HCT116 (cell line): ENCODE measurements around the gene NIN. TPM values are rescaled to one million over a fixed set of nuclear protein-coding genes. Genes with fewer than 3 reads are reported as not detected.

Source experiments
- ATAC-seq: fragments of 200-7000 bp; cut with Tn5 transposase; 2 replicates; pipeline ENCODE4 v1.9.1; 2020; ENCODE audit warnings: mild to moderate bottlenecking, moderate library complexity
- BruUV-seq: library from RNA; stranded (reverse); fragments of 400-500 nt; replicated peaks from 2 replicates; lab custom pipeline; 2021; lab: Mats Ljungman, UMichigan
- CTCF ChIA-PET: fragments of 300-600 bp; sonication (Branson Sonifier 250); formaldehyde crosslinking; loops from one replicate; lab custom pipeline; 2021; ENCODE audit warnings: antibody characterized with exemption; lab: Charles Lee
- POLR2A ChIA-PET: fragments of 300-600, 350-600 bp; sonication (Branson Sonifier 250); formaldehyde crosslinking; loops from one replicate; lab custom pipeline; 2021; ENCODE audit warnings: antibody characterized with exemption; lab: Charles Lee
- RAD21 ChIA-PET, 2 experiments: fragments of 300-600 bp; sonication (Branson Sonifier 250); formaldehyde crosslinking; loops; one replicate each; lab custom pipeline; 2023; ENCODE audit warnings: low total read pairs in 2 of 2; ENCODE audit not compliant: uncharacterized antibody in 2 of 2, unreplicated experiment in 2 of 2, low non-redundant PET in 1 of 2; lab: Charles Lee
- DNase-seq: peaks from one replicate; pipeline ENCODE4 v3.0.0-alpha.2; 2010; ENCODE audit warnings: low read depth, low spot score
- H2AFZ ChIP-seq: fragments of 200-600 bp; shearing (Covaris generic), sonication (generic); 2 replicates; pipeline ENCODE4 v1.6.1; 2017; ENCODE audit warnings: low read depth, mixed run types, mixed read lengths, antibody characterized with exemption, low read length; ENCODE audit not compliant: poor library complexity, severe bottlenecking
- H3K27ac ChIP-seq: 2 replicates; pipeline ENCODE4 v1.5.1; 2012; ENCODE audit warnings: low read depth, low read length
- H3K27me3 ChIP-seq: fragments of 200-600 bp; sonication (generic); 2 replicates; pipeline ENCODE4 v1.6.1; 2016; ENCODE audit warnings: mixed run types, low read length, mixed read lengths; ENCODE audit not compliant: insufficient read depth
- H3K36me3 ChIP-seq, 2 experiments: fragments of 200-500 bp in 1 of 2; fragments of 200-600 bp in 1 of 2; sonication (Bioruptor generic) in 1 of 2; sonication (generic) in 1 of 2; 2 replicates each; pipeline versions ENCODE4 v1.5.1 to v1.6.1; 2014 to 2016; ENCODE audit warnings: low read length in 2 of 2, inconsistent platforms in 1 of 2, mixed read lengths in 1 of 2, mixed run types in 1 of 2; ENCODE audit not compliant: insufficient read depth in 2 of 2, control insufficient read depth in 1 of 2
- H3K4me1 ChIP-seq, 2 experiments: fragments of 200-600 bp in 1 of 2; sonication (generic) in 1 of 2; 2 replicates each; pipeline versions ENCODE4 v1.5.1 to v1.6.1; 2012 to 2017; ENCODE audit warnings: low read length in 2 of 2, inconsistent platforms in 1 of 2, mild to moderate bottlenecking in 1 of 2, mixed read lengths in 1 of 2, mixed run types in 1 of 2, moderate library complexity in 1 of 2; ENCODE audit not compliant: insufficient read depth in 2 of 2, control insufficient read depth in 1 of 2
- H3K4me2 ChIP-seq: fragments of 200-600 bp; sonication (generic); 2 replicates; pipeline ENCODE4 v1.6.1; 2017; ENCODE audit warnings: mixed run types, low read length, mixed read lengths
- H3K4me3 ChIP-seq, 2 experiments: fragments of 200-600 bp in 1 of 2; sonication (generic) in 1 of 2; replicated peaks in 1 of 2; 2 replicates each; pipeline ENCODE4 v1.5.1; 2011 to 2016; ENCODE audit warnings: low read length in 2 of 2, control low read depth in 1 of 2, low read depth in 1 of 2, mild to moderate bottlenecking in 1 of 2, mixed read lengths in 1 of 2, mixed run types in 1 of 2
- H3K79me2 ChIP-seq: fragments of 200-600 bp; sonication (generic); 2 replicates; pipeline ENCODE4 v1.6.1; 2017; ENCODE audit warnings: mild to moderate bottlenecking, mixed run types, low read length, moderate library complexity, mixed read lengths; ENCODE audit not compliant: insufficient read depth
- H3K9ac ChIP-seq: fragments of 200-600 bp; sonication (generic); 2 replicates; pipeline ENCODE4 v1.6.1; 2016; ENCODE audit warnings: low read length, mixed read lengths
- H3K9me2 ChIP-seq: fragments of 200-600 bp; sonication (generic), shearing (Covaris generic); 2 replicates; pipeline ENCODE4 v1.6.1; 2017; ENCODE audit warnings: mixed run types, mild to moderate bottlenecking, moderate library complexity; ENCODE audit not compliant: insufficient read depth
- H3K9me3 ChIP-seq, 2 experiments: fragments of 200-500 bp in 1 of 2; fragments of 200-600 bp in 1 of 2; sonication (Bioruptor generic) in 1 of 2; sonication (generic) in 1 of 2; 2 replicates each; pipeline ENCODE4 v1.6.1; 2014 to 2017; ENCODE audit warnings: low read length in 2 of 2, mixed read lengths in 2 of 2, inconsistent platforms in 1 of 2, low read depth in 1 of 2, mild to moderate bottlenecking in 1 of 2, mixed run types in 1 of 2, moderate library complexity in 1 of 2; ENCODE audit not compliant: control insufficient read depth in 1 of 2, insufficient read depth in 1 of 2
- H4K20me1 ChIP-seq: fragments of 200-600 bp; sonication (generic), shearing (Covaris generic); 2 replicates; pipeline ENCODE4 v1.6.1; 2017; ENCODE audit warnings: mixed run types, mild to moderate bottlenecking, moderate library complexity; ENCODE audit not compliant: insufficient read depth
- EGR1 ChIP-seq: IDR thresholded peaks from 2 replicates; pipeline ENCODE4 v1.6.1; 2012; ENCODE audit warnings: low read depth
- JUND ChIP-seq: IDR thresholded peaks from 2 replicates; pipeline ENCODE4 v1.6.1; 2012
- POLR2AphosphoS5 ChIP-seq: IDR thresholded peaks from 2 replicates; pipeline ENCODE4 v1.6.1; 2011; ENCODE audit warnings: mild to moderate bottlenecking, low read depth, low read length, moderate library complexity
- RAD21 ChIP-seq: IDR thresholded peaks from 2 replicates; pipeline ENCODE4 v1.6.1; 2012; ENCODE audit warnings: low read depth, mild to moderate bottlenecking
- SP1 ChIP-seq: IDR thresholded peaks from 2 replicates; pipeline ENCODE4 v1.6.1; 2012; ENCODE audit warnings: low read depth
- SRF ChIP-seq: IDR thresholded peaks from 2 replicates; pipeline ENCODE4 v1.6.1; 2012; ENCODE audit warnings: low read depth
- intact Hi-C: fragments of 100-400 bp; cut with micrococcal nuclease; formaldehyde crosslinking; loops from 2 replicates; pipeline ENCODE4 v1.10.0; 2022
- total RNA-seq: library from RNA; stranded (reverse); gene quantifications from one replicate; pipeline ENCODE4 v1.2.1, GENCODE V29; 2021; ENCODE audit not compliant: unreplicated experiment
- TF ChIP-seq, protein P1 (sequence below), 3 experiments: fragments of 200-600 bp in 1 of 3; sonication (generic) in 1 of 3; IDR thresholded peaks in 2 of 3; conservative IDR thresholded peaks in 1 of 3; 2 replicates each; pipeline ENCODE4 v1.5.1; 2012 to 2017; ENCODE audit warnings: low read depth in 2 of 3, low read length in 2 of 3, antibody characterized with exemption in 1 of 3, borderline replicate concordance in 1 of 3, control low read depth in 1 of 3, mild to moderate bottlenecking in 1 of 3, mixed read lengths in 1 of 3, mixed run types in 1 of 3, moderate library complexity in 1 of 3; ENCODE audit not compliant: insufficient read depth in 1 of 3

The NIN gene
- total RNA-seq, 1 experiment from 2014 or later, result 39.6 TPM

DNA sequence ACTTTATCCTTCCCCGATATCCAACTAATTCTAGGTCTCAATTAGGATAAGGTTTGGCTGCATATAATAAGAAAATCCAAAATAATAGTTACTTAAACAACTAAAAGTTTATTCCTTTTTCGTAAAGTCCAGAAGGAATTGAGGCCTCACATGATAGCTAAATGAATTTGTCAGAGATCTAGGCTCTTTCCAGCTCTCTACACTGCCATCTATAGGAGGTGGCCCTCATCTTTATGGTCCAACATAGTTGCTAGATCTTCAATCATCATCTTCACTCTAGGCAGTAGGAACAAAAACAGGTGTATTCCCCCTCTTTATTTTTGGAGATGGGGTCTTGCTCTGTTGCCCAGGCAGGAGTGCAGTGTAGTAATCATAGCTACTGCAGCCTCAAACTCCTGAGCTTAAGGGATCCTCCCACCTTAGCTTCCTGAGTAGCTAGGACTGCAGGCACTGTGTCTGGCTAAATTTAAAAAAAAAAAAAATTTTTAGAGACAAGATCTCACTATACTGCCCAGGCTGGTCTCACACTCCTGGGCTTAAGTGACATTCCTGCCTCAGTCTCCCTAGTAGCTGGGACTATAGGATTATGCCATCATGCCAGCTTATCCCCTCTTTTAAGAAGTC is 116.4 kb downstream of the NIN start:
- DNase-seq, result peak; percentile 16
- Histone ChIP-seq H3K79me2 (no peaks in the 10 kb centered on the region), H2AFZ (no peak overlapping the region), H3K9me3 (no peaks in the 10 kb centered on the region), H3K9me2 (no peaks in the 10 kb centered on the region), H3K27me3 (no peaks in the 10 kb centered on the region), H3K9ac (no peak overlapping the region), H3K36me3 (no peaks in the 10 kb centered on the region), H4K20me1 (no peaks in the 10 kb centered on the region), H3K4me2 (no peak overlapping the region), H3K4me1 (no peaks in the 10 kb centered on the region), H3K4me3 (no peak overlapping the region), H3K27ac (no peak overlapping the region)
- peak; percentile 88 for ATAC-seq
- ChIA-PET RAD21 (interaction anchor here in 1 of 2 experiments (1.5 kb wide), 1 partner anchor 114 kb away, joined by 6 read pairs; no protein-coding TSS in a partner anchor), POLR2A (interaction anchor here (1.0 kb wide), 2 partner anchors 37 to 46 kb away, joined by 3 to 5 read pairs; partner anchors contain the start of gene SAV1), CTCF (interaction anchor here (0.6 to 1.4 kb wide), 14 partner anchors 8 to 168 kb away, joined by 3 to 7 read pairs (median 4); no protein-coding TSS in a partner anchor)
- BruUV-seq, result no TSS peak
- TF ChIP-seq, protein P1, sequence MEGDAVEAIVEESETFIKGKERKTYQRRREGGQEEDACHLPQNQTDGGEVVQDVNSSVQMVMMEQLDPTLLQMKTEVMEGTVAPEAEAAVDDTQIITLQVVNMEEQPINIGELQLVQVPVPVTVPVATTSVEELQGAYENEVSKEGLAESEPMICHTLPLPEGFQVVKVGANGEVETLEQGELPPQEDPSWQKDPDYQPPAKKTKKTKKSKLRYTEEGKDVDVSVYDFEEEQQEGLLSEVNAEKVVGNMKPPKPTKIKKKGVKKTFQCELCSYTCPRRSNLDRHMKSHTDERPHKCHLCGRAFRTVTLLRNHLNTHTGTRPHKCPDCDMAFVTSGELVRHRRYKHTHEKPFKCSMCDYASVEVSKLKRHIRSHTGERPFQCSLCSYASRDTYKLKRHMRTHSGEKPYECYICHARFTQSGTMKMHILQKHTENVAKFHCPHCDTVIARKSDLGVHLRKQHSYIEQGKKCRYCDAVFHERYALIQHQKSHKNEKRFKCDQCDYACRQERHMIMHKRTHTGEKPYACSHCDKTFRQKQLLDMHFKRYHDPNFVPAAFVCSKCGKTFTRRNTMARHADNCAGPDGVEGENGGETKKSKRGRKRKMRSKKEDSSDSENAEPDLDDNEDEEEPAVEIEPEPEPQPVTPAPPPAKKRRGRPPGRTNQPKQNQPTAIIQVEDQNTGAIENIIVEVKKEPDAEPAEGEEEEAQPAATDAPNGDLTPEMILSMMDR (IDR thresholded peaks at IDR 0.05 in 2 of 3, conservative IDR thresholded peaks at IDR 0.05 in 1 of 3; ENCODE audit: borderline replicate concordance in 1 of 3, insufficient read depth in 1 of 3, low read depth in 2 of 3, low read length in 2 of 3), result peak; percentile 27 to 69 (median 52); a peak in 4 of 6 replicates
- TF ChIP-seq POLR2AphosphoS5, result no peak
- peak; percentile 51 for TF ChIP-seq RAD21
- no peak for TF ChIP-seq JUND
- intact Hi-C loops, result no loop called here

DNA sequence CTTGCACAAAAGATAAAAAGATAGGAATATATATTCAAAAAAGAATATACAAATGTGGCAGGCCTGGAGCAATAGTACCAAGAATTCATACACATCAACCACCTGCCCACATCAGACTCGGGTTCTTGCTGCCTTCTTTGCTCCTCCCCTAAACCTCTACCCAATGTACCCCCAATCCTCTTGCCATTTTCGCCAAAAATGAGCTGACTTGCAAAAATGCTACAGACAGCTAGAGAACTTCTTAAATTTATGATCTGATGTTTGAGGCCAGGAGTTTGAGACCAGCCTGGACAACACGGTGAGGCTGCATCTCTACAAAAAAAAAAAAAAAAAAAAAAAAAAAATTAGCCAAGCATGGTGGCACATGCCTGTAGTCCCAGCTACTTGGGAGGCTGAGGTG is 119.9 kb downstream of the NIN start:
- Histone ChIP-seq H3K4me1 (no peaks in the 10 kb centered on the region), H3K9me3 (no peaks in the 10 kb centered on the region), H3K9ac (no peak overlapping the region), H3K27me3 (no peaks in the 10 kb centered on the region), H3K36me3 (no peaks in the 10 kb centered on the region), H4K20me1 (no peaks in the 10 kb centered on the region), H2AFZ (no peak overlapping the region), H3K4me2 (no peak overlapping the region), H3K9me2 (no peaks in the 10 kb centered on the region), H3K79me2 (no peaks in the 10 kb centered on the region), H3K4me3 (no peak overlapping the region), H3K27ac (no peak overlapping the region)
- ATAC-seq (no peak), DNase-seq (no peak)
- BruUV-seq, result no TSS peak
- intact Hi-C loops, result no loop called here
- ChIA-PET POLR2A (interaction anchor here (1.4 kb wide), 1 partner anchor 151 kb away, joined by 4 read pairs; the partner anchor contains the start of gene ATL1), RAD21 (no interaction called here), CTCF (interaction anchor here (0.9 kb wide), 1 partner anchor 169 kb away, joined by 3 read pairs; no protein-coding TSS in a partner anchor)
- TF ChIP-seq SRF, result no peak
- TF ChIP-seq EGR1, result no peak
- TF ChIP-seq SP1, result no peak
